HL-60 (cell line): ENCODE results near the gene HSCB.

Source experiments
- GABPA ChIP-seq: IDR thresholded peaks from 2 replicates; pipeline ENCODE4 v1.6.1; 2012; ENCODE audit warnings: low read depth
- POLR2AphosphoS5 ChIP-seq: IDR thresholded peaks from 2 replicates; pipeline ENCODE4 v1.6.1; 2012; ENCODE audit warnings: low read depth
- TF ChIP-seq, protein P1 (sequence below): IDR thresholded peaks from one replicate; pipeline ENCODE4 v1.5.1; 2011; ENCODE audit warnings: low read length, control low read depth, inconsistent platforms; ENCODE audit not compliant: insufficient read depth
- TF ChIP-seq, protein P2 (sequence below): IDR thresholded peaks from 2 replicates; pipeline ENCODE4 v1.6.1; 2012; ENCODE audit warnings: low read depth; ENCODE audit not compliant: insufficient replicate concordance

DNA sequence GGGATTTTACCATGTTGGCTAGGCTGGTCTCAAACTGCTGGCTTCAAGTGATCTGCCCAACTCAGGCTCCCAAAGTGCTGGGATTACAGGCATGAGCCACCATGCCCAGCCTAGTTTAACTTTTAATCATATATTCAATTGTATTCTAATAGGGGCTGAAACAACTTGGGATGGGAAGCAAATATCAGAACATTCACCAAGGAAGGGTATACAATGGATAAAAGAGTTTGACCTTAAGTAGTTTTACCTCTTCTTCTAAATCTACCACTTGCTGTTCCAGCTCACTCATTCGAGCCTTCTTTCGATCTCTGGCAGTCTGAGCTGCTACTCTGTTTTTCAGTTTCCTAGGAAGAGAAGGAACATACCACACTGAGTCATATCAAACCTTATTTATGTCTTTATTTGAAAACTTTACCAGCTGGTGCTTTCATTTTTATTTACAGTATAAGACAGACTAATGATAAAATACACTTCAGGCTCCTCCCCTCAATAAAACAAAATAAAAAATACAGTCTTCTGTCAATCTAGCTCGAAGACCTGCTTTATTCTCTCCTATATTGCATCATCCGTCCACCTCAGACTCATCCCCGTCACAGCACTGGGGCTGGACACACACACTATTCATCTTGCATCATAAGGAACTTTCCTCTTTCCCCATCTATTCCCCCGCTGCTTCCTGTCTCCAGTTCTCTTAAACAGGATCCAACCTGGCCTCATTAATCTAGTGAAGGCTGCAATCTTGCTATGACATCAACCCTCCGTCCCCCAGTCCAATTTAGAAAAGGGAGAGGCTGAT lies 57.2 kb downstream of the HSCB start:
- TF ChIP-seq, protein P1, sequence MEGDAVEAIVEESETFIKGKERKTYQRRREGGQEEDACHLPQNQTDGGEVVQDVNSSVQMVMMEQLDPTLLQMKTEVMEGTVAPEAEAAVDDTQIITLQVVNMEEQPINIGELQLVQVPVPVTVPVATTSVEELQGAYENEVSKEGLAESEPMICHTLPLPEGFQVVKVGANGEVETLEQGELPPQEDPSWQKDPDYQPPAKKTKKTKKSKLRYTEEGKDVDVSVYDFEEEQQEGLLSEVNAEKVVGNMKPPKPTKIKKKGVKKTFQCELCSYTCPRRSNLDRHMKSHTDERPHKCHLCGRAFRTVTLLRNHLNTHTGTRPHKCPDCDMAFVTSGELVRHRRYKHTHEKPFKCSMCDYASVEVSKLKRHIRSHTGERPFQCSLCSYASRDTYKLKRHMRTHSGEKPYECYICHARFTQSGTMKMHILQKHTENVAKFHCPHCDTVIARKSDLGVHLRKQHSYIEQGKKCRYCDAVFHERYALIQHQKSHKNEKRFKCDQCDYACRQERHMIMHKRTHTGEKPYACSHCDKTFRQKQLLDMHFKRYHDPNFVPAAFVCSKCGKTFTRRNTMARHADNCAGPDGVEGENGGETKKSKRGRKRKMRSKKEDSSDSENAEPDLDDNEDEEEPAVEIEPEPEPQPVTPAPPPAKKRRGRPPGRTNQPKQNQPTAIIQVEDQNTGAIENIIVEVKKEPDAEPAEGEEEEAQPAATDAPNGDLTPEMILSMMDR: no peak
- TF ChIP-seq POLR2AphosphoS5 (peak; percentile 69; the same call in 1 of the 2 replicates), GABPA (no peak)
- TF ChIP-seq, protein P2, sequence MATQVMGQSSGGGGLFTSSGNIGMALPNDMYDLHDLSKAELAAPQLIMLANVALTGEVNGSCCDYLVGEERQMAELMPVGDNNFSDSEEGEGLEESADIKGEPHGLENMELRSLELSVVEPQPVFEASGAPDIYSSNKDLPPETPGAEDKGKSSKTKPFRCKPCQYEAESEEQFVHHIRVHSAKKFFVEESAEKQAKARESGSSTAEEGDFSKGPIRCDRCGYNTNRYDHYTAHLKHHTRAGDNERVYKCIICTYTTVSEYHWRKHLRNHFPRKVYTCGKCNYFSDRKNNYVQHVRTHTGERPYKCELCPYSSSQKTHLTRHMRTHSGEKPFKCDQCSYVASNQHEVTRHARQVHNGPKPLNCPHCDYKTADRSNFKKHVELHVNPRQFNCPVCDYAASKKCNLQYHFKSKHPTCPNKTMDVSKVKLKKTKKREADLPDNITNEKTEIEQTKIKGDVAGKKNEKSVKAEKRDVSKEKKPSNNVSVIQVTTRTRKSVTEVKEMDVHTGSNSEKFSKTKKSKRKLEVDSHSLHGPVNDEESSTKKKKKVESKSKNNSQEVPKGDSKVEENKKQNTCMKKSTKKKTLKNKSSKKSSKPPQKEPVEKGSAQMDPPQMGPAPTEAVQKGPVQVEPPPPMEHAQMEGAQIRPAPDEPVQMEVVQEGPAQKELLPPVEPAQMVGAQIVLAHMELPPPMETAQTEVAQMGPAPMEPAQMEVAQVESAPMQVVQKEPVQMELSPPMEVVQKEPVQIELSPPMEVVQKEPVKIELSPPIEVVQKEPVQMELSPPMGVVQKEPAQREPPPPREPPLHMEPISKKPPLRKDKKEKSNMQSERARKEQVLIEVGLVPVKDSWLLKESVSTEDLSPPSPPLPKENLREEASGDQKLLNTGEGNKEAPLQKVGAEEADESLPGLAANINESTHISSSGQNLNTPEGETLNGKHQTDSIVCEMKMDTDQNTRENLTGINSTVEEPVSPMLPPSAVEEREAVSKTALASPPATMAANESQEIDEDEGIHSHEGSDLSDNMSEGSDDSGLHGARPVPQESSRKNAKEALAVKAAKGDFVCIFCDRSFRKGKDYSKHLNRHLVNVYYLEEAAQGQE: no peak
